Parathyroid adenoma (tissue), 2 donors: ENCODE measurements around the gene ZNF860.

Experiments used
- H2AFZ ChIP-seq: fragments of 300-600 bp; sonication (generic); one replicate; pipeline ENCODE4 v1.7.0; 2017; ENCODE audit warnings: antibody characterized with exemption, mild to moderate bottlenecking
- H3K27ac ChIP-seq: fragments of 300-600 bp; sonication (generic); one replicate; pipeline ENCODE4 v1.7.0; 2017
- H3K27me3 ChIP-seq: fragments of 300-600 bp; sonication (generic); one replicate; pipeline ENCODE4 v1.7.0; 2017; ENCODE audit warnings: low read length; ENCODE audit not compliant: control insufficient read depth, insufficient read depth
- H3K36me3 ChIP-seq: fragments of 300-600 bp; sonication (generic); one replicate; pipeline ENCODE4 v1.7.0; 2017; ENCODE audit warnings: low read length; ENCODE audit not compliant: control insufficient read depth, insufficient read depth
- H3K4me1 ChIP-seq: fragments of 300-600 bp; sonication (generic); one replicate; pipeline ENCODE4 v1.7.0; 2017; ENCODE audit warnings: control low read depth
- H3K4me2 ChIP-seq: fragments of 300-600 bp; sonication (generic); one replicate; pipeline ENCODE4 v1.7.0; 2017; ENCODE audit warnings: low read length
- H3K4me3 ChIP-seq: fragments of 300-600 bp; sonication (generic); one replicate; pipeline ENCODE4 v1.7.0; 2017; ENCODE audit warnings: low read depth, low read length
- H3K79me2 ChIP-seq: fragments of 300-600 bp; sonication (generic); one replicate; pipeline ENCODE4 v1.7.0; 2017; ENCODE audit warnings: control low read depth
- H3K9ac ChIP-seq: fragments of 300-600 bp; sonication (generic); one replicate; pipeline ENCODE4 v1.7.0; 2017; ENCODE audit warnings: mild to moderate bottlenecking
- H3K9me3 ChIP-seq: fragments of 300-600 bp; sonication (generic); one replicate; pipeline ENCODE4 v1.7.0; 2017; ENCODE audit warnings: low read length; ENCODE audit not compliant: control insufficient read depth
- TF ChIP-seq, protein P1 (sequence below): fragments of 300-600 bp; sonication (generic); IDR thresholded peaks from one replicate; pipeline ENCODE4 v1.7.0; 2017; ENCODE audit warnings: antibody characterized with exemption, mild to moderate bottlenecking
- donor health status: primary hyperparathyroidism.

ZNF860 gene

DNA sequence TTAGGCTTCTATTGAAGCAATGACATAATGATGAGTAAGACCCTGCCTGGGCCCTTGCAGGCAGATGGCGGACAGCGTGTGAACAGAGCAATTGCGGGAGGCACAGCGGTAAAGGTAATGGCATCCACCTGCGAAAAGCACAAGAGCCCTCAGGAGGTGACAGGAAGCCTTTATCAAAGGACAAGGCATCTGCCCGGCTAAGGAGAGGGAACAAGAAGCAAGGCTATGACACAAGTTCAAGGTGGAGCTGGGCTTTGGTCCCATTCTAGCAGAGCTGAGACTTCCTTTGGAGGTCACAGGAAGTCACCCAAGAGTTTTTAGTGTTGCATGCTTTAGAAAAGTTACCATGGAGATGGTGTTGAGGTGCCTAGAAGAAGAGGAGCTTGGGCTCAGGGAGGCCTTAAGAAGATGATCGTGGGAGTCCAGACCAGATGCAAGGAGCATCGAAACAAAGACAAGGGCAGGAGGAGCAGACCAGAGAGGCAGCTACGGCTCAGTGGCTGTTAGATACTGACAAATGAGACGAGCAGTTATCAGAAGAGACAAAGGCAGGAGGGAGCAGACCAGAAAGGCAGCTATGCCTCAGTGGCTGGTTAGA lies 35.0 kb upstream of the ZNF860 start:
- H3K4me1 ChIP-seq, result no peaks in the 10 kb centered on the region
- H3K27ac ChIP-seq, result no peak overlapping the region
- H2AFZ ChIP-seq, result no peak overlapping the region
- no peak overlapping the region for H3K4me3 ChIP-seq
- H3K4me2 ChIP-seq, result no peak overlapping the region
- no peak overlapping the region for H3K9ac ChIP-seq
- no peaks in the 10 kb centered on the region for H3K79me2 ChIP-seq
- no peaks in the 10 kb centered on the region for H3K27me3 ChIP-seq
- H3K36me3 ChIP-seq, result no peaks in the 10 kb centered on the region
- TF ChIP-seq, protein P1, sequence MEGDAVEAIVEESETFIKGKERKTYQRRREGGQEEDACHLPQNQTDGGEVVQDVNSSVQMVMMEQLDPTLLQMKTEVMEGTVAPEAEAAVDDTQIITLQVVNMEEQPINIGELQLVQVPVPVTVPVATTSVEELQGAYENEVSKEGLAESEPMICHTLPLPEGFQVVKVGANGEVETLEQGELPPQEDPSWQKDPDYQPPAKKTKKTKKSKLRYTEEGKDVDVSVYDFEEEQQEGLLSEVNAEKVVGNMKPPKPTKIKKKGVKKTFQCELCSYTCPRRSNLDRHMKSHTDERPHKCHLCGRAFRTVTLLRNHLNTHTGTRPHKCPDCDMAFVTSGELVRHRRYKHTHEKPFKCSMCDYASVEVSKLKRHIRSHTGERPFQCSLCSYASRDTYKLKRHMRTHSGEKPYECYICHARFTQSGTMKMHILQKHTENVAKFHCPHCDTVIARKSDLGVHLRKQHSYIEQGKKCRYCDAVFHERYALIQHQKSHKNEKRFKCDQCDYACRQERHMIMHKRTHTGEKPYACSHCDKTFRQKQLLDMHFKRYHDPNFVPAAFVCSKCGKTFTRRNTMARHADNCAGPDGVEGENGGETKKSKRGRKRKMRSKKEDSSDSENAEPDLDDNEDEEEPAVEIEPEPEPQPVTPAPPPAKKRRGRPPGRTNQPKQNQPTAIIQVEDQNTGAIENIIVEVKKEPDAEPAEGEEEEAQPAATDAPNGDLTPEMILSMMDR, result no peak
- no peaks in the 10 kb centered on the region for H3K9me3 ChIP-seq

DNA sequence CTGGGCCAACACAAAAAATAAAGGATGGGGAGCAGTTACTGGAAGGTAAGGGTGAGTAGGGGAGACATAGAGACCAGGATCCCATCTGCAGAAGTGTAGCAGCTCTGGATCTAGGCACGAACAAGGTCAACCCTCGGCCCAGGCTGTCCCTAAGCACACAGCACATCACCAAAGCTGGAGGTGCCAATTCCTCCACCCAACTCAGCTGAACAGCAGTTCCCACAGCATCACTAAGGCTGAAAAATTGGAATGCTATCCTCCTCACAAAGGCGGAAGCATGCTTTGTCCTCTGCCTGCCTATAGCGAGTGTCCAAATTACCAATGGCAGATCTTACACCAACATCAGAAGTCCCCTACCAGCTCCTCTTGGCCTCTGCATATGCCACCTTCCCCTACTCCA lies 34.4 kb upstream of the ZNF860 start:
- Histone ChIP-seq H3K4me1 (no peaks in the 10 kb centered on the region), H3K9ac (no peak overlapping the region), H3K27me3 (no peaks in the 10 kb centered on the region), H3K4me3 (no peak overlapping the region), H3K27ac (no peak overlapping the region), H2AFZ (no peak overlapping the region), H3K36me3 (no peaks in the 10 kb centered on the region), H3K9me3 (no peaks in the 10 kb centered on the region), H3K4me2 (no peak overlapping the region), H3K79me2 (no peaks in the 10 kb centered on the region)
- TF ChIP-seq, protein P1, result no peak

GRCh38 chr3:31947671-31948091 lies 33.9 kb upstream of the ZNF860 start:
- H3K9me3 ChIP-seq, result no peaks in the 10 kb centered on the region
- H3K27me3 ChIP-seq, result no peaks in the 10 kb centered on the region
- no peaks in the 10 kb centered on the region for H3K4me1 ChIP-seq
- H3K9ac ChIP-seq, result no peak overlapping the region
- H3K79me2 ChIP-seq, result no peaks in the 10 kb centered on the region
- no peak overlapping the region for H2AFZ ChIP-seq
- TF ChIP-seq, protein P1, result no peak
- no peaks in the 10 kb centered on the region for H3K36me3 ChIP-seq
- H3K4me3 ChIP-seq, result no peak overlapping the region
- no peak overlapping the region for H3K27ac ChIP-seq
- H3K4me2 ChIP-seq, result no peak overlapping the region

DNA sequence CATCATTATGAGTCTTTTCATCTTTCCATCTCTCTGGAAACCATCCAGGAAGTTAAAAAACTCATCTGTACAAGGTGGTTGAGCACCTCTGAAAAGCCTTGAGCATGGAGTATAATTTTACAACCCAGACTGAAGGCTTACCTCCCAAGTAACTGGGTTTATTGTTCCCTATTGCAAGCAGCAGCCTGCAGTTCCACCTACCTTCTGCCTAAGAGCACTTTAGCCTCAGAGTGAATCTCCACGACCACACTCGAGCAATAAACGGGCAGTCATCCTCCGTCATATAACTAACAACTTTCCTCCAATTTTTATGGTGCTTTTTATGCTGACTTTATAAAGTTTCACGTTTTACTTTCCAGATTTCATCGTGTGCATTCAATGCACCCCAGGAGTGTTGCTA lies 33.3 kb upstream of the ZNF860 start:
- no peaks in the 10 kb centered on the region for H3K36me3 ChIP-seq
- TF ChIP-seq, protein P1, result no peak
- H3K79me2 ChIP-seq, result no peaks in the 10 kb centered on the region
- no peaks in the 10 kb centered on the region for H3K27me3 ChIP-seq
- no peaks in the 10 kb centered on the region for H3K9me3 ChIP-seq
- H3K9ac ChIP-seq, result no peak overlapping the region
- no peak overlapping the region for H3K4me3 ChIP-seq
- no peaks in the 10 kb centered on the region for H3K4me1 ChIP-seq
- no peak overlapping the region for H3K4me2 ChIP-seq
- H3K27ac ChIP-seq, result no peak overlapping the region
- no peak overlapping the region for H2AFZ ChIP-seq

GRCh38 chr3:31952205-31952604 lies 29.3 kb upstream of the ZNF860 start:
- TF ChIP-seq, protein P1, result no peak
- Histone ChIP-seq H2AFZ (no peak overlapping the region), H3K9me3 (no peaks in the 10 kb centered on the region), H3K27ac (no peak overlapping the region), H3K4me3 (no peak overlapping the region), H3K4me2 (no peak overlapping the region), H3K79me2 (no peaks in the 10 kb centered on the region), H3K27me3 (no peaks in the 10 kb centered on the region), H3K36me3 (no peaks in the 10 kb centered on the region), H3K9ac (no peak overlapping the region), H3K4me1 (no peaks in the 10 kb centered on the region)
